GM12864 (cell line): ENCODE results near the gene HDAC4.

Experiments
- DNase-seq: peaks from one replicate; pipeline ENCODE4 v3.0.0-alpha.2; 2011; ENCODE audit warnings: low read depth
- H3K4me3 ChIP-seq: 2 replicates; pipeline ENCODE4 v1.5.1; 2011; ENCODE audit warnings: mild to moderate bottlenecking, low read depth, low read length, control low read depth
- CTCF ChIP-seq: IDR thresholded peaks from 2 replicates; pipeline ENCODE4 v1.5.1; 2011; ENCODE audit warnings: low read depth, mild to moderate bottlenecking, moderate library complexity, low read length, control low read depth, inconsistent platforms; ENCODE audit errors: missing control alignments

Gene HDAC4

GRCh38 chr2:239216614-239217273 lies 184.1 kb downstream of the HDAC4 start:
- no peak overlapping the region for H3K4me3 ChIP-seq
- no peak for DNase-seq
- TF ChIP-seq CTCF = no peak

GRCh38 chr2:239215988-239216613 lies 184.7 kb downstream of the HDAC4 start:
- no peak for TF ChIP-seq CTCF
- no peak for DNase-seq
- no peak overlapping the region for H3K4me3 ChIP-seq

- TF ChIP-seq CTCF = no peak
- H3K4me3 ChIP-seq = no peak overlapping the region
- no peak for DNase-seq
These were observed 185.5 kb downstream of the HDAC4 start for GRCh38 chr2:239215136-239215925.

GRCh38 chr2:239214725-239215124 lies 186.1 kb downstream of the HDAC4 start:
- no peak for TF ChIP-seq CTCF
- no peak for DNase-seq
- no peak overlapping the region for H3K4me3 ChIP-seq

GRCh38 chr2:239213643-239214101 lies 187.1 kb downstream of the HDAC4 start:
- TF ChIP-seq CTCF = no peak
- DNase-seq = no peak
- H3K4me3 ChIP-seq = no peak overlapping the region

GRCh38 chr2:239212929-239213642 lies 187.7 kb downstream of the HDAC4 start:
- no peak overlapping the region for H3K4me3 ChIP-seq
- no peak for DNase-seq
- TF ChIP-seq CTCF = no peak
